ENCODE results near the gene CES4A.
A peak's percentile ranks its signal among the peaks of the same experiment; 100 is the strongest.
"Not testable (repeated sequence)": the region's sequence is repeated elsewhere in the genome, so short reads cannot be mapped to it uniquely, and the experiment has no call there.

Gene CES4A

DNA sequence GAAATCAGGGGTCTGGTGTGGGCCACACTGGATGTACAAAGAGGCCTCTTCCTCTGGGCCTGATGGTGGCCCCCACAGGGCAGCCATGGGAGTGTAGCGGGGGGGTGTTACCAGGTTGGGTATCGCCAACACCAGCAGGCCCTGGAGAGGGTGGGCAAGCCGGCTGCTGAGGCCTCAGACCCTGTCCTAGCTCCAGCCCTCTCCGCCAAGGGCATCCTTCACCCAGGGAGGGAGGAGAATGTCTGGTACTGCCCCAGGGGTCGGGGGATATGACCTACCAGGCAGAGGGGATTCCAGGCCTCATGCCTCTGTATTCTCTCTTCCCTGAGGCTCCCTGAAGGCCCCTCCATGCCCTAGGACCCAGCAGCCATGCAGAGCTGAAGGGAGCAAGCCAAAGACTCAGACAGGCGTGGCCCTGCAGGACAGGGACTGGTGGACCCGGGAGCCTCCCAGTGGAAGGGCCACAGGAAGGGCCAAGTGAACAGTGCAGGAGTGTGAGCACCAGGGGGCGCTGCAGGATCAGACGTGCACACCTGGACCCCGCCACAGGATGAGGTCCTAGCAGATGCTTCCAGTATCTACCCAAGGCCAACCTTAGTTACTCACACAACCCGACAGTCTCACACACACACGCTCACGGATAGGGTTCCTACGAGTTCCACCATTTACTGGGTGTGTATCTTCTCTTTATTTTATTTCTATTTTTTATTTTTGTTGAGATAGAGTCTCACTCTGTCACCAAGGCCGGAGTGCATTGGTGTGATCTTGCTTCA lies 10.9 kb upstream of the CES4A start:
- TF ChIP-seq CTCF (IDR thresholded peaks at IDR 0.05; ENCODE audit: borderline replicate concordance, insufficient read depth, low read depth, low read length): peak; percentile 92
- no peak overlapping the region for H3K4me3 ChIP-seq (ENCODE audit: low read depth, low read length)

DNA sequence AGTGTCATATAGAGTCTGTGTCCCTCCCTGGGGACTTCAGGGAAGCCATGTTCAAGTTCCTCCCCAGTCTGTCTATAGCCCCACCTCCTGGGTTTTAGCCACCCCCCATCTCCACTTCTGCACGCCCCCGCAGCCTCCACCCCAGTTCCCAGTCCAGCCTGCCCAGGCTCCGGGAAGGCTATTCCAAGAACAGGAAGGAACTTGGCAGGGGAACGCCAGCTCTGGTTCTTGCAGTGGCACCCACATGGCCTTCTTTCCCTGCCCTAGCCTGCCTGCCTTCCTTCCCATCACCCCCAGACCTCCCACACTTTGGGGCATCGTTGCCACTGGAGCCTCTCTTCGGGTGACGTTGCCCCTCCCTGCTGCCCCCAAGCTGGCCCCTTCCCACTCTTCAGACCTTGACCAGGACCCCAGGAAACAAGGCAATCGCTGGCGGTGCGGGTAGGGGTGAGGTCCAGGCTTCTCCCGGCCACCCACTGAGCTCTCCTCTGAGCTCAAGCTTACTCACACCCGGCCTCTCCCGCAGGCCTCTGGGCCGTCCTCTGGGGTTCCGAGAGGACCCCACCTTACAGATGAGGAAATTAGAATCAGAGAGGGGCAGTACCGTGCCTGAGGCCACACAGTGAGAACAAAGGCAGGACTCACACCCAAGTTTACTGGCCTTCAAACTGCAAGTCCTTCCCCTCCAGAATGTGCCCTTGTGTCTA lies 9.2 kb upstream of the CES4A start:
- TF ChIP-seq CTCF (IDR thresholded peaks at IDR 0.05; ENCODE audit: borderline replicate concordance, insufficient read depth, low read depth, low read length): no peak
- H3K4me3 ChIP-seq (ENCODE audit: low read depth, low read length): no peak overlapping the region

GRCh38 chr16:66983033-66983432 lies 5.4 kb upstream of the CES4A start:
- TF ChIP-seq CTCF (IDR thresholded peaks at IDR 0.05; ENCODE audit: borderline replicate concordance, insufficient read depth, low read depth, low read length): no peak
- H3K4me3 ChIP-seq (ENCODE audit: low read depth, low read length): no peak overlapping the region

- TF ChIP-seq CTCF (IDR thresholded peaks at IDR 0.05; ENCODE audit: borderline replicate concordance, insufficient read depth, low read depth, low read length): no peak
- H3K4me3 ChIP-seq (ENCODE audit: low read depth, low read length): no peak overlapping the region
These were observed 3.5 kb upstream of the CES4A start for GRCh38 chr16:66984892-66985311.

GRCh38 chr16:66986559-66986958 lies 1.8 kb upstream of the CES4A start:
- TF ChIP-seq CTCF (IDR thresholded peaks at IDR 0.05; ENCODE audit: borderline replicate concordance, insufficient read depth, low read depth, low read length): no peak
- no peak overlapping the region for H3K4me3 ChIP-seq (ENCODE audit: low read depth, low read length)

GRCh38 chr16:66991545-66992077 lies 3.2 kb downstream of the CES4A start:
- no peak overlapping the region for H3K4me3 ChIP-seq (ENCODE audit: low read depth, low read length)
- TF ChIP-seq CTCF (IDR thresholded peaks at IDR 0.05; ENCODE audit: borderline replicate concordance, insufficient read depth, low read depth, low read length): no peak

- not testable (repeated sequence) for H3K4me3 ChIP-seq (ENCODE audit: low read depth, low read length)
These were observed 5.2 kb downstream of the CES4A start for GRCh38 chr16:66993558-66993957.
